WTC11 (cell line): ENCODE measurements around the gene TRPV6.

Source experiments
- ELF4 ChIP-seq: sonication (generic); formaldehyde crosslinking; IDR thresholded peaks from 2 replicates; pipeline ENCODE4 v1.8.1; 2022; ENCODE audit warnings: low read depth, mild to moderate bottlenecking, moderate library complexity, missing genetic modification reagents
- FOXJ3 ChIP-seq: sonication (generic); formaldehyde crosslinking; IDR thresholded peaks from 2 replicates; pipeline ENCODE4 v1.9.0; 2021; ENCODE audit warnings: missing genetic modification reagents, mild to moderate bottlenecking, borderline replicate concordance
- FOXP1 ChIP-seq: sonication (generic); formaldehyde crosslinking; IDR thresholded peaks from 2 replicates; pipeline ENCODE4 v1.8.0; 2022; ENCODE audit warnings: missing genetic modification reagents, mild to moderate bottlenecking, moderate library complexity, borderline replicate concordance
- KAT7 ChIP-seq: sonication (generic); formaldehyde crosslinking; IDR thresholded peaks from 2 replicates; pipeline ENCODE4 v1.8.1; 2023; ENCODE audit warnings: missing genetic modification reagents, mild to moderate bottlenecking, borderline replicate concordance
- ZNF121 ChIP-seq: sonication (generic); formaldehyde crosslinking; IDR thresholded peaks from 2 replicates; pipeline ENCODE4 v1.8.0; 2023; ENCODE audit warnings: missing genetic modification reagents
- ZNF219 ChIP-seq: sonication (generic); formaldehyde crosslinking; IDR thresholded peaks from 2 replicates; pipeline ENCODE4 v1.8.0; 2023; ENCODE audit warnings: missing genetic modification reagents, mild to moderate bottlenecking, borderline replicate concordance
- TF ChIP-seq, protein P1 (sequence below): fragments of 200-600 bp; IDR thresholded peaks from 2 replicates; pipeline ENCODE4 v1.8.0; 2022; ENCODE audit warnings: antibody characterized with exemption
- TF ChIP-seq, protein P2 (sequence below): sonication (generic); formaldehyde crosslinking; IDR thresholded peaks from 2 replicates; pipeline ENCODE4 v1.8.0; 2023; ENCODE audit warnings: missing genetic modification reagents
- TF ChIP-seq, protein P3 (sequence below): sonication (generic); formaldehyde crosslinking; IDR thresholded peaks from 2 replicates; pipeline ENCODE4 v1.8.0; 2022; ENCODE audit warnings: mild to moderate bottlenecking, missing genetic modification reagents
- TF ChIP-seq, protein P4 (sequence below): sonication (generic); formaldehyde crosslinking; IDR thresholded peaks from 2 replicates; pipeline ENCODE4 v1.8.0; 2022; ENCODE audit warnings: mild to moderate bottlenecking, missing genetic modification reagents
- TF ChIP-seq, protein P5 (sequence below): sonication (generic); formaldehyde crosslinking; IDR thresholded peaks from 2 replicates; pipeline ENCODE4 v1.8.0; 2022; ENCODE audit warnings: missing genetic modification reagents
- TF ChIP-seq, protein P6 (sequence below): sonication (generic); formaldehyde crosslinking; IDR thresholded peaks from 2 replicates; pipeline ENCODE4 v1.8.0; 2022; ENCODE audit warnings: mild to moderate bottlenecking, missing genetic modification reagents
- TF ChIP-seq, protein P7 (sequence below): sonication (generic); formaldehyde crosslinking; IDR thresholded peaks from 2 replicates; pipeline ENCODE4 v1.8.1; 2022; ENCODE audit warnings: low read depth, mild to moderate bottlenecking, moderate library complexity, missing genetic modification reagents, borderline replicate concordance

DNA sequence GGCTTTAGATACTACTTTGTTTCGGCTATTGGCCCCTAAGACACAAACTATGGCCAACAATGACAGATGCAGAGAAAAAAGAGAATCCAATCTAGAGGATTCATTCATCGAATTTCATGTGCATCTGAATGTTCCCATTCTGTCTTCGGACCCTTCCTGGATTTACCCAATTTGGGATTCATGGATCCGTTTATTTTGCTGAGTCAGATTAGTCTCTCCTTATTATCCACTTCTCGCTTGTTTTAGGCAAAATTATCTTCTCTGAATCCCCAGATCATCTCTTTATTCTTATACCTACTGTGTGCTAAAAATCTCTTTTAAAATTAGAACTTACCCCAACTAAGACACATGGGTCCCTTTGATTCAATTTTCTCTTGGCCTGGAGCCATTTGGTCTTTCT, 6.5 kb downstream of the TRPV6 start:
- TF ChIP-seq, protein P1, sequence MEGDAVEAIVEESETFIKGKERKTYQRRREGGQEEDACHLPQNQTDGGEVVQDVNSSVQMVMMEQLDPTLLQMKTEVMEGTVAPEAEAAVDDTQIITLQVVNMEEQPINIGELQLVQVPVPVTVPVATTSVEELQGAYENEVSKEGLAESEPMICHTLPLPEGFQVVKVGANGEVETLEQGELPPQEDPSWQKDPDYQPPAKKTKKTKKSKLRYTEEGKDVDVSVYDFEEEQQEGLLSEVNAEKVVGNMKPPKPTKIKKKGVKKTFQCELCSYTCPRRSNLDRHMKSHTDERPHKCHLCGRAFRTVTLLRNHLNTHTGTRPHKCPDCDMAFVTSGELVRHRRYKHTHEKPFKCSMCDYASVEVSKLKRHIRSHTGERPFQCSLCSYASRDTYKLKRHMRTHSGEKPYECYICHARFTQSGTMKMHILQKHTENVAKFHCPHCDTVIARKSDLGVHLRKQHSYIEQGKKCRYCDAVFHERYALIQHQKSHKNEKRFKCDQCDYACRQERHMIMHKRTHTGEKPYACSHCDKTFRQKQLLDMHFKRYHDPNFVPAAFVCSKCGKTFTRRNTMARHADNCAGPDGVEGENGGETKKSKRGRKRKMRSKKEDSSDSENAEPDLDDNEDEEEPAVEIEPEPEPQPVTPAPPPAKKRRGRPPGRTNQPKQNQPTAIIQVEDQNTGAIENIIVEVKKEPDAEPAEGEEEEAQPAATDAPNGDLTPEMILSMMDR = no peak
- TF ChIP-seq FOXJ3 (CRISPR knock-in tag) (no peak), ZNF219 (no peak), ELF4 (CRISPR knock-in tag) (no peak), FOXP1 (CRISPR knock-in tag) (no peak), ZNF121 (CRISPR knock-in tag) (no peak), KAT7 (CRISPR knock-in tag) (no peak)
- TF ChIP-seq, protein P2, sequence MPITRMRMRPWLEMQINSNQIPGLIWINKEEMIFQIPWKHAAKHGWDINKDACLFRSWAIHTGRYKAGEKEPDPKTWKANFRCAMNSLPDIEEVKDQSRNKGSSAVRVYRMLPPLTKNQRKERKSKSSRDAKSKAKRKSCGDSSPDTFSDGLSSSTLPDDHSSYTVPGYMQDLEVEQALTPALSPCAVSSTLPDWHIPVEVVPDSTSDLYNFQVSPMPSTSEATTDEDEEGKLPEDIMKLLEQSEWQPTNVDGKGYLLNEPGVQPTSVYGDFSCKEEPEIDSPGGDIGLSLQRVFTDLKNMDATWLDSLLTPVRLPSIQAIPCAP (CRISPR knock-in tag) = no peak
- TF ChIP-seq, protein P3, sequence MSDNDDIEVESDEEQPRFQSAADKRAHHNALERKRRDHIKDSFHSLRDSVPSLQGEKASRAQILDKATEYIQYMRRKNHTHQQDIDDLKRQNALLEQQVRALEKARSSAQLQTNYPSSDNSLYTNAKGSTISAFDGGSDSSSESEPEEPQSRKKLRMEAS (CRISPR knock-in tag) = no peak
- TF ChIP-seq, protein P4, sequence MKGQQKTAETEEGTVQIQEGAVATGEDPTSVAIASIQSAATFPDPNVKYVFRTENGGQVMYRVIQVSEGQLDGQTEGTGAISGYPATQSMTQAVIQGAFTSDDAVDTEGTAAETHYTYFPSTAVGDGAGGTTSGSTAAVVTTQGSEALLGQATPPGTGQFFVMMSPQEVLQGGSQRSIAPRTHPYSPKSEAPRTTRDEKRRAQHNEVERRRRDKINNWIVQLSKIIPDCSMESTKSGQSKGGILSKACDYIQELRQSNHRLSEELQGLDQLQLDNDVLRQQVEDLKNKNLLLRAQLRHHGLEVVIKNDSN (CRISPR knock-in tag) = no peak
- TF ChIP-seq, protein P5, sequence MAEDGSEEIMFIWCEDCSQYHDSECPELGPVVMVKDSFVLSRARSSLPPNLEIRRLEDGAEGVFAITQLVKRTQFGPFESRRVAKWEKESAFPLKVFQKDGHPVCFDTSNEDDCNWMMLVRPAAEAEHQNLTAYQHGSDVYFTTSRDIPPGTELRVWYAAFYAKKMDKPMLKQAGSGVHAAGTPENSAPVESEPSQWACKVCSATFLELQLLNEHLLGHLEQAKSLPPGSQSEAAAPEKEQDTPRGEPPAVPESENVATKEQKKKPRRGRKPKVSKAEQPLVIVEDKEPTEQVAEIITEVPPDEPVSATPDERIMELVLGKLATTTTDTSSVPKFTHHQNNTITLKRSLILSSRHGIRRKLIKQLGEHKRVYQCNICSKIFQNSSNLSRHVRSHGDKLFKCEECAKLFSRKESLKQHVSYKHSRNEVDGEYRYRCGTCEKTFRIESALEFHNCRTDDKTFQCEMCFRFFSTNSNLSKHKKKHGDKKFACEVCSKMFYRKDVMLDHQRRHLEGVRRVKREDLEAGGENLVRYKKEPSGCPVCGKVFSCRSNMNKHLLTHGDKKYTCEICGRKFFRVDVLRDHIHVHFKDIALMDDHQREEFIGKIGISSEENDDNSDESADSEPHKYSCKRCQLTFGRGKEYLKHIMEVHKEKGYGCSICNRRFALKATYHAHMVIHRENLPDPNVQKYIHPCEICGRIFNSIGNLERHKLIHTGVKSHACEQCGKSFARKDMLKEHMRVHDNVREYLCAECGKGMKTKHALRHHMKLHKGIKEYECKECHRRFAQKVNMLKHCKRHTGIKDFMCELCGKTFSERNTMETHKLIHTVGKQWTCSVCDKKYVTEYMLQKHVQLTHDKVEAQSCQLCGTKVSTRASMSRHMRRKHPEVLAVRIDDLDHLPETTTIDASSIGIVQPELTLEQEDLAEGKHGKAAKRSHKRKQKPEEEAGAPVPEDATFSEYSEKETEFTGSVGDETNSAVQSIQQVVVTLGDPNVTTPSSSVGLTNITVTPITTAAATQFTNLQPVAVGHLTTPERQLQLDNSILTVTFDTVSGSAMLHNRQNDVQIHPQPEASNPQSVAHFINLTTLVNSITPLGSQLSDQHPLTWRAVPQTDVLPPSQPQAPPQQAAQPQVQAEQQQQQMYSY (CRISPR knock-in tag) = no peak
- TF ChIP-seq, protein P6, sequence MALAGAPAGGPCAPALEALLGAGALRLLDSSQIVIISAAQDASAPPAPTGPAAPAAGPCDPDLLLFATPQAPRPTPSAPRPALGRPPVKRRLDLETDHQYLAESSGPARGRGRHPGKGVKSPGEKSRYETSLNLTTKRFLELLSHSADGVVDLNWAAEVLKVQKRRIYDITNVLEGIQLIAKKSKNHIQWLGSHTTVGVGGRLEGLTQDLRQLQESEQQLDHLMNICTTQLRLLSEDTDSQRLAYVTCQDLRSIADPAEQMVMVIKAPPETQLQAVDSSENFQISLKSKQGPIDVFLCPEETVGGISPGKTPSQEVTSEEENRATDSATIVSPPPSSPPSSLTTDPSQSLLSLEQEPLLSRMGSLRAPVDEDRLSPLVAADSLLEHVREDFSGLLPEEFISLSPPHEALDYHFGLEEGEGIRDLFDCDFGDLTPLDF (CRISPR knock-in tag) = no peak
- TF ChIP-seq, protein P7, sequence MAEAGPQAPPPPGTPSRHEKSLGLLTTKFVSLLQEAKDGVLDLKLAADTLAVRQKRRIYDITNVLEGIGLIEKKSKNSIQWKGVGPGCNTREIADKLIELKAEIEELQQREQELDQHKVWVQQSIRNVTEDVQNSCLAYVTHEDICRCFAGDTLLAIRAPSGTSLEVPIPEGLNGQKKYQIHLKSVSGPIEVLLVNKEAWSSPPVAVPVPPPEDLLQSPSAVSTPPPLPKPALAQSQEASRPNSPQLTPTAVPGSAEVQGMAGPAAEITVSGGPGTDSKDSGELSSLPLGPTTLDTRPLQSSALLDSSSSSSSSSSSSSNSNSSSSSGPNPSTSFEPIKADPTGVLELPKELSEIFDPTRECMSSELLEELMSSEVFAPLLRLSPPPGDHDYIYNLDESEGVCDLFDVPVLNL = no peak
